Gastrocnemius medialis (tissue), 4 donors: ENCODE measurements around the gene CCDC142.

Experiments
- CTCF ChIP-seq, 5 experiments: fragments of 450-650 bp in 3 of 5; fragments of 200-600 bp in 2 of 5; sonication (generic) in 2 of 5; IDR thresholded peaks in 4 of 5; conservative IDR thresholded peaks in 1 of 5; 1 replicate in 4 of 5; 2 replicates in 1 of 5; pipeline ENCODE4 v1.5.1; 2016 to 2019; ENCODE audit warnings: antibody characterized with exemption in 5 of 5, mild to moderate bottlenecking in 3 of 5, moderate library complexity in 3 of 5
- POLR2A ChIP-seq, 2 donors: fragments of 450-650 bp; IDR thresholded peaks; one replicate each; pipeline ENCODE4 v1.6.1; 2017; ENCODE audit warnings: antibody characterized with exemption in 2 of 2, mild to moderate bottlenecking in 2 of 2, moderate library complexity in 2 of 2

- TF ChIP-seq CTCF (IDR thresholded peaks at IDR 0.05 in 4 of 5, conservative IDR thresholded peaks at IDR 0.05 in 1 of 5) = no peak
- peak; percentile 48 to 68 for TF ChIP-seq POLR2A (IDR thresholded peaks at IDR 0.05)
Measured at GRCh38 chr2:74472086-74472944, 10.5 kb downstream of the CCDC142 start, which contains the start of gene MRPL53.
